ENCODE data around the gene CHL1. TPM values are rescaled to one million over a fixed set of nuclear protein-coding genes. Genes with fewer than 3 reads are reported as not detected.
A peak's percentile ranks its signal among the peaks of the same experiment; 100 is the strongest.

CHL1 gene
- total RNA-seq, 1 donor from 2014 or later: 35.5 TPM

- Mint-ChIP-seq H3K36me3 (ENCODE audit: unreplicated experiment) (no peaks in the 10 kb centered on the region), H3K27me3 (ENCODE audit: unreplicated experiment) (peaks cover 1% of the 10 kb centered on the region), H3K4me3 (ENCODE audit: unreplicated experiment) (no peak overlapping the region), H3K27ac (ENCODE audit: unreplicated experiment) (no peak overlapping the region), H3K9me3 (ENCODE audit: unreplicated experiment) (no peaks in the 10 kb centered on the region), H3K4me1 (ENCODE audit: low read depth, unreplicated experiment) (no peaks in the 10 kb centered on the region)
- DNase-seq: no peak
- TF ChIP-seq, protein P1, sequence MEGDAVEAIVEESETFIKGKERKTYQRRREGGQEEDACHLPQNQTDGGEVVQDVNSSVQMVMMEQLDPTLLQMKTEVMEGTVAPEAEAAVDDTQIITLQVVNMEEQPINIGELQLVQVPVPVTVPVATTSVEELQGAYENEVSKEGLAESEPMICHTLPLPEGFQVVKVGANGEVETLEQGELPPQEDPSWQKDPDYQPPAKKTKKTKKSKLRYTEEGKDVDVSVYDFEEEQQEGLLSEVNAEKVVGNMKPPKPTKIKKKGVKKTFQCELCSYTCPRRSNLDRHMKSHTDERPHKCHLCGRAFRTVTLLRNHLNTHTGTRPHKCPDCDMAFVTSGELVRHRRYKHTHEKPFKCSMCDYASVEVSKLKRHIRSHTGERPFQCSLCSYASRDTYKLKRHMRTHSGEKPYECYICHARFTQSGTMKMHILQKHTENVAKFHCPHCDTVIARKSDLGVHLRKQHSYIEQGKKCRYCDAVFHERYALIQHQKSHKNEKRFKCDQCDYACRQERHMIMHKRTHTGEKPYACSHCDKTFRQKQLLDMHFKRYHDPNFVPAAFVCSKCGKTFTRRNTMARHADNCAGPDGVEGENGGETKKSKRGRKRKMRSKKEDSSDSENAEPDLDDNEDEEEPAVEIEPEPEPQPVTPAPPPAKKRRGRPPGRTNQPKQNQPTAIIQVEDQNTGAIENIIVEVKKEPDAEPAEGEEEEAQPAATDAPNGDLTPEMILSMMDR (IDR thresholded peaks at IDR 0.05; ENCODE audit: partially characterized antibody, unreplicated experiment): no peak
Measured at GRCh38 chr3:352599-352998, 156.0 kb downstream of the CHL1 start.

GRCh38 chr3:353191-353739, 156.7 kb downstream of the CHL1 start:
- Mint-ChIP-seq H3K27me3 (ENCODE audit: unreplicated experiment) (peaks cover 1% of the 10 kb centered on the region), H3K4me1 (ENCODE audit: low read depth, unreplicated experiment) (no peaks in the 10 kb centered on the region), H3K4me3 (ENCODE audit: unreplicated experiment) (no peak overlapping the region), H3K27ac (ENCODE audit: unreplicated experiment) (no peak overlapping the region), H3K36me3 (ENCODE audit: unreplicated experiment) (no peaks in the 10 kb centered on the region), H3K9me3 (ENCODE audit: unreplicated experiment) (no peaks in the 10 kb centered on the region)
- TF ChIP-seq, protein P1 (IDR thresholded peaks at IDR 0.05; ENCODE audit: partially characterized antibody, unreplicated experiment): no peak
- DNase-seq: no peak

DNA sequence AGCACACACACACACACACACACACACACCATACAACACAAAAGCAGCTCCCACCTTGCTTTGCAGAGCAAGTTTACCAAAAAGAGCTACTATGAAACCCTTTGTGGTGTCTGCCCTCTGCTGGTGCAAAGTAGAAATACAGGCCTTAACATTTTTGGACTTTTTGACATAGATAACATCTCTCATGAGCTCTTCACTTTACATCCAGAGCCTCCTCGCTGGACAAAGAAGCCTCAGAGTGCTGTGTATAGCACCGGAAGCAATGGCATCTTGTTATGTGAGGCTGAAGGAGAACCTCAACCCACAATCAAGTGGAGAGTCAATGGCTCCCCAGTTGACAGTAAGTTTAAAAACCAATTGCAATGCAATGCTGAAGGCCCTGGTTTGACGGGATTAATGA, 157.9 kb downstream of the CHL1 start:
- DNase-seq: peak; percentile 20
- Mint-ChIP-seq H3K4me1 (ENCODE audit: low read depth, unreplicated experiment) (no peaks in the 10 kb centered on the region), H3K27me3 (ENCODE audit: unreplicated experiment) (peaks cover 1% of the 10 kb centered on the region), H3K36me3 (ENCODE audit: unreplicated experiment) (no peaks in the 10 kb centered on the region), H3K9me3 (ENCODE audit: unreplicated experiment) (no peaks in the 10 kb centered on the region), H3K27ac (ENCODE audit: unreplicated experiment) (no peak overlapping the region), H3K4me3 (ENCODE audit: unreplicated experiment) (no peak overlapping the region)
- TF ChIP-seq, protein P1 (IDR thresholded peaks at IDR 0.05; ENCODE audit: partially characterized antibody, unreplicated experiment): peak; percentile 92

- no peaks in the 10 kb centered on the region for H3K4me1 Mint-ChIP-seq (ENCODE audit: low read depth, unreplicated experiment)
- no peak for DNase-seq
- peaks cover 1% of the 10 kb centered on the region for H3K27me3 Mint-ChIP-seq (ENCODE audit: unreplicated experiment)
- TF ChIP-seq, protein P1 (IDR thresholded peaks at IDR 0.05; ENCODE audit: partially characterized antibody, unreplicated experiment): no peak
- no peaks in the 10 kb centered on the region for H3K9me3 Mint-ChIP-seq (ENCODE audit: unreplicated experiment)
- H3K36me3 Mint-ChIP-seq (ENCODE audit: unreplicated experiment): no peaks in the 10 kb centered on the region
- H3K4me3 Mint-ChIP-seq (ENCODE audit: unreplicated experiment): no peak overlapping the region
- no peak overlapping the region for H3K27ac Mint-ChIP-seq (ENCODE audit: unreplicated experiment)
Measured at GRCh38 chr3:355622-356021, 159.1 kb downstream of the CHL1 start.

- TF ChIP-seq, protein P1 (IDR thresholded peaks at IDR 0.05; ENCODE audit: partially characterized antibody, unreplicated experiment): no peak
- no peaks in the 10 kb centered on the region for H3K9me3 Mint-ChIP-seq (ENCODE audit: unreplicated experiment)
Measured at GRCh38 chr3:356952-357351, 160.4 kb downstream of the CHL1 start.

More at GRCh38 chr3:356952-357351, 160.4 kb downstream of the CHL1 start:
- Mint-ChIP-seq H3K4me3 (ENCODE audit: unreplicated experiment) (no peak overlapping the region), H3K36me3 (ENCODE audit: unreplicated experiment) (no peaks in the 10 kb centered on the region), H3K27ac (ENCODE audit: unreplicated experiment) (no peak overlapping the region), H3K27me3 (ENCODE audit: unreplicated experiment) (peaks cover 1% of the 10 kb centered on the region), H3K4me1 (ENCODE audit: low read depth, unreplicated experiment) (no peaks in the 10 kb centered on the region)
- DNase-seq: no peak

Data from glutamatergic neuron (in vitro differentiated cells).